Stomach (tissue), 4 donors: ENCODE measurements around the gene TIGD3.

ENCODE experiments used
- CTCF ChIP-seq, 7 experiments: fragments of 450-650 bp in 4 of 7; fragments of 200-600 bp in 3 of 7; sonication (generic) in 3 of 7; IDR thresholded peaks; one replicate each; pipeline ENCODE4 v1.5.1; 2016 to 2019; ENCODE audit warnings: antibody characterized with exemption in 7 of 7, control low read depth in 2 of 7, mild to moderate bottlenecking in 1 of 7
- EP300 ChIP-seq: sonication (generic); formaldehyde crosslinking; IDR thresholded peaks from one replicate; pipeline ENCODE4 v1.6.1; 2017; ENCODE audit warnings: antibody characterized with exemption
- POLR2A ChIP-seq, 4 donors: fragments of 450-650 bp; IDR thresholded peaks; one replicate each; pipeline ENCODE4 v1.6.1; 2016; ENCODE audit warnings: antibody characterized with exemption in 4 of 4, control low read depth in 2 of 4, mild to moderate bottlenecking in 1 of 4, moderate library complexity in 1 of 4
- POLR2AphosphoS5 ChIP-seq, 3 donors: sonication (generic); formaldehyde crosslinking; IDR thresholded peaks; one replicate each; pipeline ENCODE4 v1.6.1; 2016; ENCODE audit warnings: antibody characterized with exemption in 3 of 3

GRCh38 chr11:65330544-65330943 is 24.0 kb upstream of the TIGD3 start:
- TF ChIP-seq CTCF (IDR thresholded peaks at IDR 0.05) (no peak), POLR2AphosphoS5 (IDR thresholded peaks at IDR 0.05) (no peak), POLR2A (IDR thresholded peaks at IDR 0.05) (no peak), EP300 (no peak)
